ENCODE results near the gene NRDC. TPM values are rescaled to one million over a fixed set of nuclear protein-coding genes. Genes with fewer than 3 reads are reported as not detected.

Gene NRDC
- total and polyA plus RNA-seq, 10 of the 15 experiments (the other 5 are each of a cell fraction or from before 2014, with no cell fraction given), result 50.1 to 134 (median 90.4) TPM

- TF ChIP-seq ZBTB4 (CRISPR knock-in tag; IDR thresholded peaks at IDR 0.05), result no peak
- TF ChIP-seq BMI1 (IDR thresholded peaks at IDR 0.05; ENCODE audit: borderline replicate concordance), result no peak
- TF ChIP-seq ASH2L (IDR thresholded peaks at IDR 0.05; ENCODE audit: borderline replicate concordance, low read depth), result no peak
- no peak for TF ChIP-seq FOXK2 (IDR thresholded peaks at IDR 0.05)
- TF ChIP-seq RUNX3 (IDR thresholded peaks at IDR 0.05; ENCODE audit: low read length), result no peak
- TF ChIP-seq YBX1 (IDR thresholded peaks at IDR 0.05), result no peak
- no peak for TF ChIP-seq CHD2 (IDR thresholded peaks at IDR 0.05; ENCODE audit: borderline replicate concordance, low read depth, low read length)
- no peak for TF ChIP-seq ZNF24 (IDR thresholded peaks at IDR 0.05)
These were observed 19.2 kb downstream of the NRDC start (continued) for GRCh38 chr1:51859333-51859732.

DNA sequence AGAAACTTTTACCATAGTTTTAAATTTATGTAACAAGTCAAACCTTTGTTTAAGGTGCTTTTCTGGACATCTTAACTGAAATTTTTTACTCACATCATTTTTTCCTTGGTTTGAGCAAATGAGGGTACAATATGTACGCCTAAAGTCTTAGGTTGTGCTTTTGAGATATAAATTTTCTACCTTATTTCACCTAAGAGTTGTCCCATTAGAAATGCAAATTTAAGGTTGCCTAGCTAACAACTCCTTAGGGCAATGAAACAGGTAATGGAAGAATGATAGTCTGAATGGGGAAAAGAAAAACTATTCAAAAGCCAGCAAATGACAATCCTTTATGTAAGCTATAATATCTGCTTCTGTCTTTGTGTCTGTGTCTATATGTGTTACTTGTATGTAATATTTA, 19.6 kb downstream of the NRDC start:
- 96% methylated on average over 1 of the region's 1 CpG for WGBS (ENCODE audit: insufficient coverage, insufficient replicate concordance, low lambda C conversion rate, missing lambda C conversion rate)
- Histone ChIP-seq H3K27ac (ENCODE audit: control insufficient read depth, insufficient read depth) (no peak overlapping the region), H3K27me3 (replicated peaks in 1 of 2; ENCODE audit: control insufficient read depth in 2 of 2, insufficient read depth in 2 of 2, low read length in 1 of 2) (no peaks in the 10 kb centered on the region), H3K9ac (ENCODE audit: control insufficient read depth, insufficient read depth, low read length) (no peak overlapping the region), H3K4me3 (no peak overlapping the region), H3K9me3 (replicated peaks; ENCODE audit: control insufficient read depth, insufficient read depth, low read length) (no peaks in the 10 kb centered on the region), H4K20me1 (ENCODE audit: control insufficient read depth, insufficient read depth) (no peaks in the 10 kb centered on the region; the same call in 1 of the 2 replicates), H3K36me3 (ENCODE audit: control insufficient read depth in 2 of 2, insufficient read depth in 2 of 2, low read length in 1 of 2) (peaks cover 0 to 4% of the 10 kb centered on the region in 2 experiments; a peak in 3 of 4 replicates), H3K4me1 (ENCODE audit: control insufficient read depth, insufficient read depth, low read length) (peaks cover 10% of the 10 kb centered on the region), H3K79me2 (ENCODE audit: control insufficient read depth, insufficient read depth, low read length) (peaks cover 23% of the 10 kb centered on the region), H3K4me2 (ENCODE audit: control insufficient read depth, insufficient read depth) (no peak overlapping the region), H2AFZ (ENCODE audit: control insufficient read depth, low read depth, low read length) (no peak overlapping the region)
- no peak for ATAC-seq
- ChIA-PET RAD21 (ENCODE audit: unreplicated experiment) (no interaction called here), POLR2A (interaction anchor here (0.6 to 1.1 kb wide), 3 partner anchors 13 to 126 kb away, joined by 3 to 4 read pairs (median 3); no protein-coding TSS in a partner anchor), SMC1A (ENCODE audit: uncharacterized antibody, unreplicated experiment) (interaction anchor here (1.2 to 1.9 kb wide), 3 partner anchors 11 to 18 kb away, joined by 3 to 6 read pairs (median 6); no protein-coding TSS in a partner anchor), CTCF (interaction anchor here (1.0 kb wide), 1 partner anchor 8 kb away, joined by 3 read pairs; no protein-coding TSS in a partner anchor)
- BruUV-seq (replicated peaks), result no TSS peak
- DNase-seq (ENCODE audit: low read depth, low spot score), result no peak
- FAIRE-seq, result no peak
- intact Hi-C loops (cut with micrococcal nuclease; ENCODE audit: unreplicated experiment), result no loop called here
- in situ Hi-C loops (cut with MboI), result no loop called here
- TF ChIP-seq NFYB (IDR thresholded peaks at IDR 0.05; ENCODE audit: insufficient read depth, low read depth, low read length) (no peak), TCF3 (IDR thresholded peaks at IDR 0.05; ENCODE audit: borderline replicate concordance, insufficient read depth, low read depth, low read length) (no peak), NKRF (conservative IDR thresholded peaks at IDR 0.05) (no peak), MAX (IDR thresholded peaks at IDR 0.05; ENCODE audit: low read depth, low read length) (no peak), ASH2L (IDR thresholded peaks at IDR 0.05; ENCODE audit: borderline replicate concordance, low read depth) (no peak), E4F1 (IDR thresholded peaks at IDR 0.05; ENCODE audit: borderline replicate concordance, partially characterized antibody) (no peak)

Data from GM12878 (cell line).